Esophagus squamous epithelium (tissue), 4 donors: ENCODE results near the gene GP5.

Experiments used
- CTCF ChIP-seq, 6 experiments: fragments of 450-650 bp in 4 of 6; fragments of 200-600 bp in 2 of 6; sonication (generic) in 2 of 6; IDR thresholded peaks; one replicate each; pipeline ENCODE4 v1.5.1; 2016 to 2019; ENCODE audit warnings: antibody characterized with exemption in 6 of 6, mild to moderate bottlenecking in 4 of 6, moderate library complexity in 4 of 6
- POLR2A ChIP-seq, 4 donors: fragments of 450-650 bp; IDR thresholded peaks; one replicate each; pipeline ENCODE4 v1.6.1; 2017; ENCODE audit warnings: antibody characterized with exemption in 4 of 4, mild to moderate bottlenecking in 4 of 4, moderate library complexity in 3 of 4

GRCh38 chr3:194396859-194397756 lies 2.0 kb downstream of the GP5 start:
- TF ChIP-seq CTCF (IDR thresholded peaks at IDR 0.05) (no peak), POLR2A (IDR thresholded peaks at IDR 0.05) (no peak)
